Measurements from ENCODE around the gene TNFSF13. TPM values are rescaled to one million over a fixed set of nuclear protein-coding genes. Genes with fewer than 3 reads are reported as not detected.
A peak's percentile ranks its signal among the peaks of the same experiment; 100 is the strongest.

Gene TNFSF13, protein sequence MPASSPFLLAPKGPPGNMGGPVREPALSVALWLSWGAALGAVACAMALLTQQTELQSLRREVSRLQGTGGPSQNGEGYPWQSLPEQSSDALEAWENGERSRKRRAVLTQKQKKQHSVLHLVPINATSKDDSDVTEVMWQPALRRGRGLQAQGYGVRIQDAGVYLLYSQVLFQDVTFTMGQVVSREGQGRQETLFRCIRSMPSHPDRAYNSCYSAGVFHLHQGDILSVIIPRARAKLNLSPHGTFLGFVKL
- polyA plus RNA-seq, result 1 to 10 TPM; 5.4 to 5.6 TPM

- Histone ChIP-seq H3K27me3 (ENCODE audit: control insufficient read depth in 1 of 2, insufficient read depth in 2 of 2, low read length in 2 of 2) (no peaks in the 10 kb centered on the region), H3K9me3 (ENCODE audit: control insufficient read depth in 2 of 2, insufficient read depth in 1 of 2, low read depth in 1 of 2, low read length in 1 of 2) (no peaks in the 10 kb centered on the region), H3K4me3 (ENCODE audit: low read depth in 1 of 2, low read length in 2 of 2) (peak within 1 kb of the TSS; percentile 25 to 31), H3K27ac (ENCODE audit: low read depth in 2 of 2, low read length in 1 of 2) (peak within 1 kb of the TSS; percentile 91 to 98), H3K36me3 (ENCODE audit: control insufficient read depth in 2 of 2, insufficient read depth in 2 of 2, low read length in 1 of 2) (peaks cover 0 to 3% of the 10 kb centered on the region in 2 donors), H3K4me1 (ENCODE audit: control insufficient read depth in 2 of 2, insufficient read depth in 2 of 2, low read length in 1 of 2) (peaks cover 8 to 22% of the 10 kb centered on the region in 2 donors)
- 18 to 28% methylated on average over 16 of the region's 16 CpGs for WGBS, 2 donors
Measured at GRCh38 chr17:7558544-7559319, at the start of gene TNFSF13. Gene TNFSF13 (plus strand): TSS chr17:7558750. CDS start chr17:7559040, 290 bp downstream.

DNA sequence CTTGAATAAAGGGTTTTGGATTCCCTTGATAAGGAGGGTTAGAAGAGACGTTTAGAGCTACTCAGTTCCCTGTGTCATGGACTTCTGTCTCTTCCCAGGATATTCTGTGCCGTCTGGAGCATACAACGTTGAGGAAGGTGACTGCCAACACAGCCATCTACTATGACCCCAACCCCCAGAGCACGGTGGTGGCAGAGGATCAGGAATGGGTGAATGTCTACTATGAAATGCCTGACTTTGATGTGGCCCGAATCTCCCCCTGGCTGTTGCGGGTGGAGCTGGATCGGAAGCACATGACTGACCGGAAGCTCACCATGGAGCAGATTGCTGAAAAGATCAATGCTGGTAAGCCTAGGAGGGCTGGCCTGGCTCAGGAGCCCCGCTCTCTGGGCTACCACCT is 49.7 kb upstream of the TNFSF13 start:
- Histone ChIP-seq H3K36me3 (ENCODE audit: control insufficient read depth in 2 of 2, insufficient read depth in 2 of 2, low read length in 1 of 2) (peaks cover 26 to 54% of the 10 kb centered on the region in 2 donors), H3K9me3 (ENCODE audit: control insufficient read depth in 2 of 2, insufficient read depth in 1 of 2, low read depth in 1 of 2, low read length in 1 of 2) (peaks cover 0 to 4% of the 10 kb centered on the region in 2 donors), H3K4me3 (ENCODE audit: low read depth in 1 of 2, low read length in 2 of 2) (no peak overlapping the region), H3K27ac (ENCODE audit: low read depth in 2 of 2, low read length in 1 of 2) (no peak overlapping the region), H3K27me3 (ENCODE audit: control insufficient read depth in 1 of 2, insufficient read depth in 2 of 2, low read length in 2 of 2) (no peaks in the 10 kb centered on the region), H3K4me1 (ENCODE audit: control insufficient read depth in 2 of 2, insufficient read depth in 2 of 2, low read length in 1 of 2) (peaks cover 0 to 2% of the 10 kb centered on the region in 2 donors)
- 92 to 93% methylated on average over 9 of the region's 9 CpGs for WGBS, 2 donors

DNA sequence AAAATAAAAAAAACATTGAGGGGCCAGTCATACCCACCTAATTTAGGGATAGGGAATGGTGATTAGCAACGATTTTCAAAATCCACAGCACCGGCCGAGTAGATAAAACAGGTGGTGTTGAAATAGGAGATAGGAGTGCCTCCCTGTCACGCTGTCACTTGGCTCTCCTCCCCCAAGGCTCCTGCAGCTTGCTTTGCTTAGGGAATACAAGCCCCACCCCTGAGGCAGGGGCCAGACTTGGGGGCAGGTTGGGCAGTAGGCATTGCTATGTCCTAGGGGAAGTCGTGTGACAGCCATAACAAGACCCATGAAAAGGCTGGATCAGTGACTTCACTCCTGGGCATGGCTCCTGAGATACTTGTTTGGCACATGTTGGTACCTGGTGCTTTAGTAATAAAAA is 48.6 kb upstream of the TNFSF13 start:
- Histone ChIP-seq H3K27ac (ENCODE audit: low read depth in 2 of 2, low read length in 1 of 2) (no peak overlapping the region), H3K36me3 (ENCODE audit: control insufficient read depth in 2 of 2, insufficient read depth in 2 of 2, low read length in 1 of 2) (peaks cover 25 to 55% of the 10 kb centered on the region in 2 donors), H3K4me3 (ENCODE audit: low read depth in 1 of 2, low read length in 2 of 2) (no peak overlapping the region), H3K27me3 (ENCODE audit: control insufficient read depth in 1 of 2, insufficient read depth in 2 of 2, low read length in 2 of 2) (no peaks in the 10 kb centered on the region), H3K4me1 (ENCODE audit: control insufficient read depth in 2 of 2, insufficient read depth in 2 of 2, low read length in 1 of 2) (peaks cover 0 to 4% of the 10 kb centered on the region in 2 donors), H3K9me3 (ENCODE audit: control insufficient read depth in 2 of 2, insufficient read depth in 1 of 2, low read depth in 1 of 2, low read length in 1 of 2) (peaks cover 0 to 4% of the 10 kb centered on the region in 2 donors)
- WGBS, 2 donors, result 75 to 84% methylated on average over 5 of the region's 5 CpGs

GRCh38 chr17:7511108-7511507 is 47.4 kb upstream of the TNFSF13 start:
- H3K27ac ChIP-seq (ENCODE audit: low read depth in 2 of 2, low read length in 1 of 2), result no peak overlapping the region
- WGBS, 2 donors, result 77 to 80% methylated on average over 10 of the region's 10 CpGs
- no peak overlapping the region for H3K4me3 ChIP-seq (ENCODE audit: low read depth in 1 of 2, low read length in 2 of 2)
- H3K9me3 ChIP-seq (ENCODE audit: control insufficient read depth in 2 of 2, insufficient read depth in 1 of 2, low read depth in 1 of 2, low read length in 1 of 2), result peaks cover 0 to 4% of the 10 kb centered on the region in 2 donors
- H3K36me3 ChIP-seq (ENCODE audit: control insufficient read depth in 2 of 2, insufficient read depth in 2 of 2, low read length in 1 of 2), result peaks cover 25 to 57% of the 10 kb centered on the region in 2 donors
- H3K27me3 ChIP-seq (ENCODE audit: control insufficient read depth in 1 of 2, insufficient read depth in 2 of 2, low read length in 2 of 2), result no peaks in the 10 kb centered on the region
- peaks cover 0 to 4% of the 10 kb centered on the region in 2 donors for H3K4me1 ChIP-seq (ENCODE audit: control insufficient read depth in 2 of 2, insufficient read depth in 2 of 2, low read length in 1 of 2)

DNA sequence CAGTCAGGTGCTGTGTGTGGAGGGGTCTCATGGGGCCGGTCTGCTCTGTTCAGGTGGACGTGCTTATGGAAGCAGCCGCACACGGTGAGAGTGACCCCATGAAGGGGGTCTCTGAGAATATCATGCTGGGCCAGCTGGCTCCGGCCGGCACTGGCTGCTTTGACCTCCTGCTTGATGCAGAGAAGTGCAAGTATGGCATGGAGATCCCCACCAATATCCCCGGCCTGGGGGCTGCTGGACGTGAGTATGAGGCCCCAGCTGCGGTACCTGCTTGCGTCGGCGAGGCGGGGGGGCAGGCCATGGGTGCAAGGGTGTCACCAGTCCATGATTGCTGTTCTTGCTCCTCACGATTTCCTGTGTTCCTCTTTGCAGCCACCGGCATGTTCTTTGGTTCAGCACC is 46.4 kb upstream of the TNFSF13 start:
- Histone ChIP-seq H3K27me3 (ENCODE audit: control insufficient read depth in 1 of 2, insufficient read depth in 2 of 2, low read length in 2 of 2) (no peaks in the 10 kb centered on the region), H3K4me3 (ENCODE audit: low read depth in 1 of 2, low read length in 2 of 2) (no peak overlapping the region), H3K9me3 (ENCODE audit: control insufficient read depth in 2 of 2, insufficient read depth in 1 of 2, low read depth in 1 of 2, low read length in 1 of 2) (peaks cover 0 to 4% of the 10 kb centered on the region in 2 donors), H3K4me1 (ENCODE audit: control insufficient read depth in 2 of 2, insufficient read depth in 2 of 2, low read length in 1 of 2) (peaks cover 0 to 4% of the 10 kb centered on the region in 2 donors), H3K27ac (ENCODE audit: low read depth in 2 of 2, low read length in 1 of 2) (no peak overlapping the region), H3K36me3 (ENCODE audit: control insufficient read depth in 2 of 2, insufficient read depth in 2 of 2, low read length in 1 of 2) (peaks cover 25 to 58% of the 10 kb centered on the region in 2 donors)
- WGBS, 2 donors, result 90 to 93% methylated on average over 15 of the region's 15 CpGs

DNA sequence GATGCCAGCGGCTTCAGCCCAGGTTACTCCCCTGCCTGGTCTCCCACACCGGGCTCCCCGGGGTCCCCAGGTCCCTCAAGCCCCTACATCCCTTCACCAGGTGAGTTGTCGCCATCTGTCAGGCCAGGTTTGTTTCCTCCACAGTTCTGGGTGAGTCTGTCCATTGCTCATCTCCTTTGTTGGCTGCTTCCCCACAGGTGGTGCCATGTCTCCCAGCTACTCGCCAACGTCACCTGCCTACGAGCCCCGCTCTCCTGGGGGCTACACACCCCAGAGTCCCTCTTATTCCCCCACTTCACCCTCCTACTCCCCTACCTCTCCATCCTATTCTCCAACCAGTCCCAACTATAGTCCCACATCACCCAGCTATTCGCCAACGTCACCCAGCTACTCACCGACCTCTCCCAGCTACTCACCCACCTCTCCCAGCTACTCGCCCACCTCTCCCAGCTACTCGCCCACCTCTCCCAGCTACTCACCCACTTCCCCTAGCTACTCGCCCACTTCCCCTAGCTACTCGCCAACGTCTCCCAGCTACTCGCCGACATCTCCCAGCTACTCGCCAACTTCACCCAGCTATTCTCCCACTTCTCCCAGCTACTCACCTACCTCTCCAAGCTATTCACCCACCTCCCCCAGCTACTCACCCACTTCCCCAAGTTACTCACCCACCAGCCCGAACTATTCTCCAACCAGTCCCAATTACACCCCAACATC is 45.6 kb upstream of the TNFSF13 start:
- H3K27me3 ChIP-seq (ENCODE audit: control insufficient read depth in 1 of 2, insufficient read depth in 2 of 2, low read length in 2 of 2), result no peaks in the 10 kb centered on the region
- H3K9me3 ChIP-seq (ENCODE audit: control insufficient read depth in 2 of 2, insufficient read depth in 1 of 2, low read depth in 1 of 2, low read length in 1 of 2), result peaks cover 0 to 4% of the 10 kb centered on the region in 2 donors
- H3K4me3 ChIP-seq (ENCODE audit: low read depth in 1 of 2, low read length in 2 of 2), result no peak overlapping the region
- H3K36me3 ChIP-seq (ENCODE audit: control insufficient read depth in 2 of 2, insufficient read depth in 2 of 2, low read length in 1 of 2), result peaks cover 25 to 58% of the 10 kb centered on the region in 2 donors
- peaks cover 0 to 4% of the 10 kb centered on the region in 2 donors for H3K4me1 ChIP-seq (ENCODE audit: control insufficient read depth in 2 of 2, insufficient read depth in 2 of 2, low read length in 1 of 2)
- no peak overlapping the region for H3K27ac ChIP-seq (ENCODE audit: low read depth in 2 of 2, low read length in 1 of 2)
- WGBS, 2 donors, result 90% methylated on average over 20 of the region's 20 CpGs

- no peak overlapping the region for H3K4me3 ChIP-seq (ENCODE audit: low read depth in 1 of 2, low read length in 2 of 2)
- H3K4me1 ChIP-seq (ENCODE audit: control insufficient read depth in 2 of 2, insufficient read depth in 2 of 2, low read length in 1 of 2), result peaks cover 0 to 4% of the 10 kb centered on the region in 2 donors
- WGBS, 2 donors, result 56 to 63% methylated on average over 17 of the region's 17 CpGs
- H3K27me3 ChIP-seq (ENCODE audit: control insufficient read depth in 1 of 2, insufficient read depth in 2 of 2, low read length in 2 of 2), result no peaks in the 10 kb centered on the region
- peaks cover 25 to 53% of the 10 kb centered on the region in 2 donors for H3K36me3 ChIP-seq (ENCODE audit: control insufficient read depth in 2 of 2, insufficient read depth in 2 of 2, low read length in 1 of 2)
- H3K27ac ChIP-seq (ENCODE audit: low read depth in 2 of 2, low read length in 1 of 2), result no peak overlapping the region
- H3K9me3 ChIP-seq (ENCODE audit: control insufficient read depth in 2 of 2, insufficient read depth in 1 of 2, low read depth in 1 of 2, low read length in 1 of 2), result peaks cover 0 to 4% of the 10 kb centered on the region in 2 donors
Measured at GRCh38 chr17:7513850-7514419, 44.6 kb upstream of the TNFSF13 start.

GRCh38 chr17:7515911-7516610 is 42.5 kb upstream of the TNFSF13 start:
- peaks cover 0 to 4% of the 10 kb centered on the region in 2 donors for H3K9me3 ChIP-seq (ENCODE audit: control insufficient read depth in 2 of 2, insufficient read depth in 1 of 2, low read depth in 1 of 2, low read length in 1 of 2)
- WGBS, 2 donors, result 80 to 89% methylated on average over 13 of the region's 13 CpGs
- H3K36me3 ChIP-seq (ENCODE audit: control insufficient read depth in 2 of 2, insufficient read depth in 2 of 2, low read length in 1 of 2), result peaks cover 20 to 34% of the 10 kb centered on the region in 2 donors
- H3K4me3 ChIP-seq (ENCODE audit: low read depth in 1 of 2, low read length in 2 of 2), result no peak overlapping the region
- no peaks in the 10 kb centered on the region for H3K27me3 ChIP-seq (ENCODE audit: control insufficient read depth in 1 of 2, insufficient read depth in 2 of 2, low read length in 2 of 2)
- H3K27ac ChIP-seq (ENCODE audit: low read depth in 2 of 2, low read length in 1 of 2), result no peak overlapping the region
- H3K4me1 ChIP-seq (ENCODE audit: control insufficient read depth in 2 of 2, insufficient read depth in 2 of 2, low read length in 1 of 2), result peaks cover 0 to 4% of the 10 kb centered on the region in 2 donors

GRCh38 chr17:7523033-7523432 is 35.5 kb upstream of the TNFSF13 start:
- Histone ChIP-seq H3K4me1 (ENCODE audit: control insufficient read depth in 2 of 2, insufficient read depth in 2 of 2, low read length in 1 of 2) (no peaks in the 10 kb centered on the region), H3K9me3 (ENCODE audit: control insufficient read depth in 2 of 2, insufficient read depth in 1 of 2, low read depth in 1 of 2, low read length in 1 of 2) (no peaks in the 10 kb centered on the region), H3K27me3 (ENCODE audit: control insufficient read depth in 1 of 2, insufficient read depth in 2 of 2, low read length in 2 of 2) (no peaks in the 10 kb centered on the region), H3K4me3 (ENCODE audit: low read depth in 1 of 2, low read length in 2 of 2) (no peak overlapping the region), H3K27ac (ENCODE audit: low read depth in 2 of 2, low read length in 1 of 2) (no peak overlapping the region), H3K36me3 (ENCODE audit: control insufficient read depth in 2 of 2, insufficient read depth in 2 of 2, low read length in 1 of 2) (no peaks in the 10 kb centered on the region)
- WGBS, 2 donors, result 44 to 48% methylated on average over 10 of the region's 10 CpGs

All from esophagus (tissue), 2 donors.